Measurements from ENCODE around the gene SLX4. TPM values are rescaled to one million over a fixed set of nuclear protein-coding genes. Genes with fewer than 3 reads are reported as not detected.
A peak's percentile ranks its signal among the peaks of the same experiment; 100 is the strongest.

The SLX4 gene
- total and polyA plus RNA-seq, 7 donors = 0.87 to 4.1 (median 2.5) TPM

- DNase-seq = no peak
- peak in 2 of 4 donors; percentile 36 to 72 for ATAC-seq
Measured at GRCh38 chr16:3536851-3537250, 74.6 kb downstream of the SLX4 start.

GRCh38 chr16:3536271-3536731, 75.1 kb downstream of the SLX4 start:
- no peaks in the 10 kb centered on the region for H3K27me3 ChIP-seq (ENCODE audit: insufficient read depth in 3 of 3, low read length in 2 of 3)
- no peak for TF ChIP-seq CTCF (IDR thresholded peaks at IDR 0.05)
- peaks cover 27% of the 10 kb centered on the region for H3K4me1 ChIP-seq
- intact Hi-C loops (cut with DNase I) = loop anchor here in 1 of 2 donors (10.0 kb wide), 1 partner anchor 218 kb away; no protein-coding TSS in a partner anchor
- 20 to 40% (median 37%) methylated on average over 3 of the region's 3 CpGs for WGBS, 3 donors
- ATAC-seq (no peak), DNase-seq (no peak)
- H3K4me3 ChIP-seq = no peak overlapping the region
- H3K36me3 ChIP-seq (ENCODE audit: insufficient read depth in 1 of 2, low read depth in 1 of 2) = peaks cover 0 to 50% of the 10 kb centered on the region in 2 donors
- no peaks in the 10 kb centered on the region for H3K9me3 ChIP-seq
- no peak overlapping the region for H3K27ac ChIP-seq

More at GRCh38 chr16:3536851-3537250, 74.6 kb downstream of the SLX4 start:
- Histone ChIP-seq H3K4me1 (peaks cover 27% of the 10 kb centered on the region), H3K36me3 (ENCODE audit: insufficient read depth in 1 of 2, low read depth in 1 of 2) (peaks cover 0 to 45% of the 10 kb centered on the region in 2 donors), H3K27ac (no peak overlapping the region), H3K27me3 (ENCODE audit: insufficient read depth in 3 of 3, low read length in 2 of 3) (no peaks in the 10 kb centered on the region), H3K9me3 (no peaks in the 10 kb centered on the region), H3K4me3 (no peak overlapping the region)
- WGBS, 3 donors = 18 to 24% (median 18%) methylated on average over 4 of the region's 4 CpGs
- intact Hi-C loops (cut with DNase I) = loop anchor here in 1 of 2 donors (10.0 kb wide), 1 partner anchor 218 kb away; no protein-coding TSS in a partner anchor
- TF ChIP-seq CTCF (IDR thresholded peaks at IDR 0.05) = no peak

GRCh38 chr16:3534126-3534525, 77.3 kb downstream of the SLX4 start:
- Histone ChIP-seq H3K9me3 (no peaks in the 10 kb centered on the region), H3K27me3 (ENCODE audit: insufficient read depth in 3 of 3, low read length in 2 of 3) (no peaks in the 10 kb centered on the region), H3K4me1 (peaks cover 22% of the 10 kb centered on the region), H3K27ac (no peak overlapping the region), H3K36me3 (ENCODE audit: insufficient read depth in 1 of 2, low read depth in 1 of 2) (peaks cover 0 to 56% of the 10 kb centered on the region in 2 donors), H3K4me3 (no peak overlapping the region)
- 84 to 96% (median 88%) methylated on average over 10 of the region's 10 CpGs for WGBS, 3 donors
- intact Hi-C loops (cut with DNase I) = loop anchor here in 1 of 2 donors (10.0 kb wide), 1 partner anchor 221 kb away; no protein-coding TSS in a partner anchor
- TF ChIP-seq CTCF (IDR thresholded peaks at IDR 0.05) = no peak
- no peak for DNase-seq
- ATAC-seq = no peak

- Histone ChIP-seq H3K4me1 (peaks cover 15% of the 10 kb centered on the region), H3K9me3 (no peaks in the 10 kb centered on the region), H3K36me3 (ENCODE audit: insufficient read depth in 1 of 2, low read depth in 1 of 2) (peaks cover 0 to 64% of the 10 kb centered on the region in 2 donors), H3K27ac (no peak overlapping the region), H3K4me3 (no peak overlapping the region), H3K27me3 (ENCODE audit: insufficient read depth in 3 of 3, low read length in 2 of 3) (no peaks in the 10 kb centered on the region)
- WGBS, 3 donors = 86 to 91% (median 89%) methylated on average over 12 of the region's 12 CpGs
- DNase-seq = no peak
- TF ChIP-seq CTCF (IDR thresholded peaks at IDR 0.05) = no peak
- intact Hi-C loops (cut with DNase I) = loop anchor here in 1 of 2 donors (10.0 kb wide), 1 partner anchor 222 kb away; no protein-coding TSS in a partner anchor
- ATAC-seq = no peak
Measured at GRCh38 chr16:3532741-3533140, 78.7 kb downstream of the SLX4 start.

Other genes starting within 250 kb of the SLX4 start
- 1 to 10 TPM; 4.7 to 9.5 (median 6.2) TPM for gene ZSCAN32, start 210.6 kb downstream of the SLX4 start, total RNA-seq
- 1 to 10 TPM; 4.6 to 9.8 (median 5.6) TPM for gene ZSCAN32, start 210.6 kb downstream of the SLX4 start, polyA plus RNA-seq
- gene ZNF174, start 210.4 kb downstream of the SLX4 start, total RNA-seq = 1 to 10 TPM; 6.2 to 8.4 (median 7.6) TPM
- gene ZNF174, start 210.4 kb downstream of the SLX4 start, polyA plus RNA-seq = 10 to 100 TPM in 1 of 3 donors, 1 to 10 TPM in 2; 6.1 to 23.3 (median 6.5) TPM
- gene ZNF597, start 168.1 kb downstream of the SLX4 start, total RNA-seq = 1 to 10 TPM in 3 of 4 donors, under 1 TPM in 1; 0.79 to 1.3 (median 1.2) TPM
- 1 to 10 TPM in 1 of 3 donors, under 1 TPM in 2; 0.63 to 1.7 (median 0.98) TPM for gene ZNF597, start 168.1 kb downstream of the SLX4 start, polyA plus RNA-seq
- gene NAA60, start 167.9 kb downstream of the SLX4 start, total RNA-seq = 10 to 100 TPM; 17.9 to 20.1 (median 19.0) TPM
- 10 to 100 TPM; 20.9 to 29.3 (median 23.4) TPM for gene NAA60, start 167.9 kb downstream of the SLX4 start, polyA plus RNA-seq
- gene C16orf90, start 116.1 kb downstream of the SLX4 start, total RNA-seq = not detected
- not detected for gene C16orf90, start 116.1 kb downstream of the SLX4 start, polyA plus RNA-seq
- gene CLUAP1, start 110.6 kb downstream of the SLX4 start, total RNA-seq = 10 to 100 TPM; 16.7 to 19.5 (median 17.9) TPM
- gene CLUAP1, start 110.6 kb downstream of the SLX4 start, polyA plus RNA-seq = 10 to 100 TPM in 1 of 3 donors, 1 to 10 TPM in 2; 7.4 to 17.3 (median 8.2) TPM
- 1 to 10 TPM in 1 of 4 donors, under 1 TPM in 3; 0.47 to 1.4 (median 0.77) TPM for gene NLRC3, start 34.2 kb downstream of the SLX4 start, total RNA-seq
- 1 to 10 TPM in 1 of 3 donors, under 1 TPM in 2; 0.25 to 1.3 (median 0.32) TPM for gene NLRC3, start 34.2 kb downstream of the SLX4 start, polyA plus RNA-seq
- 1 to 10 TPM; 1.6 to 7.3 (median 2.6) TPM for gene DNASE1, start 43.1 kb upstream of the SLX4 start, total RNA-seq
- gene DNASE1, start 43.1 kb upstream of the SLX4 start, polyA plus RNA-seq = 1 to 10 TPM in 2 of 3 donors, under 1 TPM in 1; 0.46 to 5.4 (median 5.2) TPM
- gene TRAP1, start 105.9 kb upstream of the SLX4 start, total RNA-seq = 100 to 1,000 TPM; 112 to 162 (median 142) TPM
- 100 to 1,000 TPM in 2 of 3 donors, 10 to 100 TPM in 1; 98.1 to 122 (median 112) TPM for gene TRAP1, start 105.9 kb upstream of the SLX4 start, polyA plus RNA-seq